Measurements from ENCODE around the gene MIPOL1.

DNA sequence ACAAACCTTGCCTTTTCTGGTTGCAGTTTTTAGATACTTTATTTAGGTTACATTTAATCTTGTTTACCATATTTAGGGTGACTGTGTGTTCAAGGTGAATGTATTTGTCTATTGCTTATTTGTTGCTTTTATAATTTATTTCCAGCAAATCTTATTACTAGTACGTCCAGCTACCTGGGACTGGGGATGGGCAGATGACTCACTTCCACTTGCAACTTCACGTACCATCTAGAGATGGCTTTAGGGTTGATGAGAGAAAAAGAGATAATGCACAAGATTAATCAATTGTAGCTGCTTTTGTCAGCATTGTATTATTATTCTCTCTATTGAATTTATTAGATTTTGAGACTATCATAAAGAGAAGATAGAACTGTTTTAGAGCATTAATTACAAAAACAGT is 5.1 kb downstream of the MIPOL1 start:
- TF ChIP-seq, protein P1, sequence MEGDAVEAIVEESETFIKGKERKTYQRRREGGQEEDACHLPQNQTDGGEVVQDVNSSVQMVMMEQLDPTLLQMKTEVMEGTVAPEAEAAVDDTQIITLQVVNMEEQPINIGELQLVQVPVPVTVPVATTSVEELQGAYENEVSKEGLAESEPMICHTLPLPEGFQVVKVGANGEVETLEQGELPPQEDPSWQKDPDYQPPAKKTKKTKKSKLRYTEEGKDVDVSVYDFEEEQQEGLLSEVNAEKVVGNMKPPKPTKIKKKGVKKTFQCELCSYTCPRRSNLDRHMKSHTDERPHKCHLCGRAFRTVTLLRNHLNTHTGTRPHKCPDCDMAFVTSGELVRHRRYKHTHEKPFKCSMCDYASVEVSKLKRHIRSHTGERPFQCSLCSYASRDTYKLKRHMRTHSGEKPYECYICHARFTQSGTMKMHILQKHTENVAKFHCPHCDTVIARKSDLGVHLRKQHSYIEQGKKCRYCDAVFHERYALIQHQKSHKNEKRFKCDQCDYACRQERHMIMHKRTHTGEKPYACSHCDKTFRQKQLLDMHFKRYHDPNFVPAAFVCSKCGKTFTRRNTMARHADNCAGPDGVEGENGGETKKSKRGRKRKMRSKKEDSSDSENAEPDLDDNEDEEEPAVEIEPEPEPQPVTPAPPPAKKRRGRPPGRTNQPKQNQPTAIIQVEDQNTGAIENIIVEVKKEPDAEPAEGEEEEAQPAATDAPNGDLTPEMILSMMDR (IDR thresholded peaks at IDR 0.05) = no peak
- TF ChIP-seq POLR2A (IDR thresholded peaks at IDR 0.05) (no peak), POLR2AphosphoS5 (IDR thresholded peaks at IDR 0.05) (no peak)

All from breast epithelium (tissue), 3 donors.